K562 (cell line): ENCODE results near the gene LCNL1. TPM values are rescaled to one million over a fixed set of nuclear protein-coding genes. Genes with fewer than 3 reads are reported as not detected.

Experiments used
- BHLHE40 ChIP-seq: IDR thresholded peaks from 2 replicates; pipeline ENCODE4 v1.6.1; 2011; ENCODE audit warnings: low read length, improper control_type of control experiment
- DDX20 ChIP-seq: fragments of 450-650 bp; IDR thresholded peaks from 2 replicates; pipeline ENCODE4 v1.6.1; 2016; ENCODE audit warnings: missing genetic modification characterization, low read depth, mild to moderate bottlenecking, missing compliant biosample characterization, moderate library complexity
- FOXK2 ChIP-seq, 2 experiments: fragments of 450-650 bp; IDR thresholded peaks in 1 of 2; conservative IDR thresholded peaks in 1 of 2; 2 replicates each; pipeline ENCODE4 v1.6.1; 2016; ENCODE audit warnings: low read depth in 2 of 2, mild to moderate bottlenecking in 1 of 2
- IRF2 ChIP-seq: sonication (generic); formaldehyde crosslinking; IDR thresholded peaks from 2 replicates; pipeline ENCODE4 v1.8.1; 2022; ENCODE audit warnings: mild to moderate bottlenecking, missing genetic modification reagents
- MCM5 ChIP-seq: fragments of 450-650 bp; IDR thresholded peaks from 2 replicates; pipeline ENCODE4 v1.6.1; 2016; ENCODE audit warnings: low read depth
- ZNF239 ChIP-seq: fragments of 250-450 bp; sonication (Bioruptor Pico); IDR thresholded peaks from 2 replicates; pipeline ENCODE4 v1.4.0; 2020; ENCODE audit warnings: mild to moderate bottlenecking
- polyA plus RNA-seq, 8 experiments: library from polyadenylated mRNA; depleted of rRNA in 4 of 8; stranded (reverse) in 5 of 8; unstranded in 3 of 8; fragments of >200 nt; fragmentation: Nextera tagmentation in 2 of 8; fragmentation: Illumina TruSeq in 1 of 8; extraction: Ambion mirVana in 2 of 8; extraction: Trizol in 1 of 8; gene quantifications; 2 replicates each; pipeline versions ENCODE4 v1.2.1 to v1.2.3, GENCODE V29; 2011 to 2014; ENCODE audit warnings: inconsistent platforms in 1 of 8, missing spikeins in 1 of 8
- total RNA-seq, 7 experiments: library from RNA; depleted of rRNA in 6 of 7; stranded (reverse); fragments of >200 nt in 6 of 7; fragmentation: Illumina TruSeq in 2 of 7; extraction: Trizol in 2 of 7; gene quantifications; 2 replicates each; pipeline versions ENCODE4 v1.2.1 to v1.2.3, GENCODE V29; 2011 to 2021; ENCODE audit warnings: low replicate concordance in 1 of 7
- TF ChIP-seq, protein P1 (sequence below): sonication (generic); formaldehyde crosslinking; IDR thresholded peaks from 2 replicates; pipeline ENCODE4 v1.8.1; 2023; ENCODE audit warnings: mild to moderate bottlenecking, missing genetic modification reagents
- TF ChIP-seq, protein P2 (sequence below), 2 experiments: fragments of 450-650 bp in 1 of 2; sonication (generic) in 1 of 2; formaldehyde crosslinking in 1 of 2; IDR thresholded peaks; 2 replicates each; pipeline versions ENCODE4 v1.7.1 to v1.9.0; 2016 to 2022; ENCODE audit warnings: inconsistent platforms in 1 of 2, mild to moderate bottlenecking in 1 of 2, missing genetic modification reagents in 1 of 2
- TF ChIP-seq, protein P3 (sequence below): fragments of 250-450 bp; sonication (Bioruptor Pico); IDR thresholded peaks from 2 replicates; pipeline ENCODE4 v1.5.1; 2021; ENCODE audit warnings: mild to moderate bottlenecking
- TF ChIP-seq, protein P4 (sequence below): fragments of 250-450 bp; sonication (Bioruptor Pico); IDR thresholded peaks from 2 replicates; pipeline ENCODE4 v1.5.0; 2021; ENCODE audit warnings: mild to moderate bottlenecking, moderate library complexity

Gene LCNL1
- total and polyA plus RNA-seq, 9 of the 15 experiments (the other 6 are each of a cell fraction or from before 2014, with no cell fraction given): 0.04 to 0.16 (median 0.04) TPM; not detected in 4

DNA sequence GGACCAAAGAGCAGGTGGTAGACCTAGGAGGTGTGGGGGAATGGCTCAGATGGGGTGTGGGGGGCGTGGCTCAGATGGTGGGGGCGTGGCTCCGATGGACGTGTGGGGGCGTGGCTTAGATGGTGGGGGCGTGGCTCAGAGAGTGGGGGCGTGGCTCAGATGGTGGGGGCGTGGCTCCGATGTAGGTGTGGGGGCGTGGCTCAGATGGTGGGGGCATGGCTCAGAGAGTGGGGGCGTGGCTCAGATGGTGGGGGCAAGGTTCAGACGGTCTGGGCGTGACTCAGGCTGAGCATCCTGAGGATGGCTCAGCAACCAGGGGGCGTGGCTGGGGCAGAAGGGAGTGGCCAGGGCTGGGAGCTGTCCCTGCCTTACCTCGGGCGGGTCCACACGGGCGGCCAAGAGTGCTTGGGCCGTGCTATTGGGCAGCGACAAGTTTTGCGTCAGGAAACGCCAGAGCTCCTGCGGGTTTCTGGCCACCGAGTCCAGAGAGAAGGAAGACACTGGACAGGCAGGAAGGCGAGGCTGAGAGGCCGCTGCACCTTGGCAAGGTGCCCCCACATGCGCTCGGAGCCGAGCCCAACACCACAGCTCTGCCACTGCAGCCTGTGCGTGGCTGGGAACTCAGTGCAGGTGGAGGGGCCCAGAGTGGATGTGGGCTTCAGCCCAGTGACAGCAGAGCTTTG lies 39.3 kb downstream of the LCNL1 start (continued):
- TF ChIP-seq, protein P1, sequence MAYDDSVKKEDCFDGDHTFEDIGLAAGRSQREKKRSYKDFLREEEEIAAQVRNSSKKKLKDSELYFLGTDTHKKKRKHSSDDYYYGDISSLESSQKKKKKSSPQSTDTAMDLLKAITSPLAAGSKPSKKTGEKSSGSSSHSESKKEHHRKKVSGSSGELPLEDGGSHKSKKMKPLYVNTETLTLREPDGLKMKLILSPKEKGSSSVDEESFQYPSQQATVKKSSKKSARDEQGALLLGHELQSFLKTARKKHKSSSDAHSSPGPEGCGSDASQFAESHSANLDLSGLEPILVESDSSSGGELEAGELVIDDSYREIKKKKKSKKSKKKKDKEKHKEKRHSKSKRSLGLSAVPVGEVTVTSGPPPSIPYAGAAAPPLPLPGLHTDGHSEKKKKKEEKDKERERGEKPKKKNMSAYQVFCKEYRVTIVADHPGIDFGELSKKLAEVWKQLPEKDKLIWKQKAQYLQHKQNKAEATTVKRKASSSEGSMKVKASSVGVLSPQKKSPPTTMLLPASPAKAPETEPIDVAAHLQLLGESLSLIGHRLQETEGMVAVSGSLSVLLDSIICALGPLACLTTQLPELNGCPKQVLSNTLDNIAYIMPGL (CRISPR knock-in tag): no peak
- TF ChIP-seq BHLHE40 (no peak), IRF2 (CRISPR knock-in tag) (no peak), MCM5 (no peak), FOXK2 (conservative IDR thresholded peaks at IDR 0.05 in 1 of 2, IDR thresholded peaks at IDR 0.05 in 1 of 2; ENCODE audit: low read depth in 2 of 2) (0 out of 4 replicates have a peak, but pooled peaks of 1 of the 2 experiments have one; percentile 29), ZNF239 (CRISPR knock-in tag) (no peak), DDX20 (tag) (no peak)
- TF ChIP-seq, protein P2, sequence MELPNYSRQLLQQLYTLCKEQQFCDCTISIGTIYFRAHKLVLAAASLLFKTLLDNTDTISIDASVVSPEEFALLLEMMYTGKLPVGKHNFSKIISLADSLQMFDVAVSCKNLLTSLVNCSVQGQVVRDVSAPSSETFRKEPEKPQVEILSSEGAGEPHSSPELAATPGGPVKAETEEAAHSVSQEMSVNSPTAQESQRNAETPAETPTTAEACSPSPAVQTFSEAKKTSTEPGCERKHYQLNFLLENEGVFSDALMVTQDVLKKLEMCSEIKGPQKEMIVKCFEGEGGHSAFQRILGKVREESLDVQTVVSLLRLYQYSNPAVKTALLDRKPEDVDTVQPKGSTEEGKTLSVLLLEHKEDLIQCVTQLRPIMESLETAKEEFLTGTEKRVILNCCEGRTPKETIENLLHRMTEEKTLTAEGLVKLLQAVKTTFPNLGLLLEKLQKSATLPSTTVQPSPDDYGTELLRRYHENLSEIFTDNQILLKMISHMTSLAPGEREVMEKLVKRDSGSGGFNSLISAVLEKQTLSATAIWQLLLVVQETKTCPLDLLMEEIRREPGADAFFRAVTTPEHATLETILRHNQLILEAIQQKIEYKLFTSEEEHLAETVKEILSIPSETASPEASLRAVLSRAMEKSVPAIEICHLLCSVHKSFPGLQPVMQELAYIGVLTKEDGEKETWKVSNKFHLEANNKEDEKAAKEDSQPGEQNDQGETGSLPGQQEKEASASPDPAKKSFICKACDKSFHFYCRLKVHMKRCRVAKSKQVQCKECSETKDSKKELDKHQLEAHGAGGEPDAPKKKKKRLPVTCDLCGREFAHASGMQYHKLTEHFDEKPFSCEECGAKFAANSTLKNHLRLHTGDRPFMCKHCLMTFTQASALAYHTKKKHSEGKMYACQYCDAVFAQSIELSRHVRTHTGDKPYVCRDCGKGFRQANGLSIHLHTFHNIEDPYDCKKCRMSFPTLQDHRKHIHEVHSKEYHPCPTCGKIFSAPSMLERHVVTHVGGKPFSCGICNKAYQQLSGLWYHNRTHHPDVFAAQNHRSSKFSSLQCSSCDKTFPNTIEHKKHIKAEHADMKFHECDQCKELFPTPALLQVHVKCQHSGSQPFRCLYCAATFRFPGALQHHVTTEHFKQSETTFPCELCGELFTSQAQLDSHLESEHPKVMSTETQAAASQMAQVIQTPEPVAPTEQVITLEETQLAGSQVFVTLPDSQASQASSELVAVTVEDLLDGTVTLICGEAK (IDR thresholded peaks at IDR 0.05): no peak
- TF ChIP-seq, protein P2 (CRISPR knock-in tag; IDR thresholded peaks at IDR 0.05): no peak
- TF ChIP-seq, protein P3, sequence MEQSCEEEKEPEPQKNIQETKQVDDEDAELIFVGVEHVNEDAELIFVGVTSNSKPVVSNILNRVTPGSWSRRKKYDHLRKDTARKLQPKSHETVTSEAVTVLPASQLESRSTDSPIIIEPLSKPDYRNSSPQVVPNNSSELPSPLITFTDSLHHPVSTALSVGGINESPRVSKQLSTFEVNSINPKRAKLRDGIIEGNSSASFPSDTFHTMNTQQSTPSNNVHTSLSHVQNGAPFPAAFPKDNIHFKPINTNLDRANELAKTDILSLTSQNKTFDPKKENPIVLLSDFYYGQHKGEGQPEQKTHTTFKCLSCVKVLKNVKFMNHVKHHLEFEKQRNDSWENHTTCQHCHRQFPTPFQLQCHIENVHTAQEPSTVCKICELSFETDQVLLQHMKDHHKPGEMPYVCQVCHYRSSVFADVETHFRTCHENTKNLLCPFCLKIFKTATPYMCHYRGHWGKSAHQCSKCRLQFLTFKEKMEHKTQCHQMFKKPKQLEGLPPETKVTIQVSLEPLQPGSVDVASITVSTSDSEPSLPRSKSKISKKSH (CRISPR knock-in tag): no peak
- TF ChIP-seq, protein P4, sequence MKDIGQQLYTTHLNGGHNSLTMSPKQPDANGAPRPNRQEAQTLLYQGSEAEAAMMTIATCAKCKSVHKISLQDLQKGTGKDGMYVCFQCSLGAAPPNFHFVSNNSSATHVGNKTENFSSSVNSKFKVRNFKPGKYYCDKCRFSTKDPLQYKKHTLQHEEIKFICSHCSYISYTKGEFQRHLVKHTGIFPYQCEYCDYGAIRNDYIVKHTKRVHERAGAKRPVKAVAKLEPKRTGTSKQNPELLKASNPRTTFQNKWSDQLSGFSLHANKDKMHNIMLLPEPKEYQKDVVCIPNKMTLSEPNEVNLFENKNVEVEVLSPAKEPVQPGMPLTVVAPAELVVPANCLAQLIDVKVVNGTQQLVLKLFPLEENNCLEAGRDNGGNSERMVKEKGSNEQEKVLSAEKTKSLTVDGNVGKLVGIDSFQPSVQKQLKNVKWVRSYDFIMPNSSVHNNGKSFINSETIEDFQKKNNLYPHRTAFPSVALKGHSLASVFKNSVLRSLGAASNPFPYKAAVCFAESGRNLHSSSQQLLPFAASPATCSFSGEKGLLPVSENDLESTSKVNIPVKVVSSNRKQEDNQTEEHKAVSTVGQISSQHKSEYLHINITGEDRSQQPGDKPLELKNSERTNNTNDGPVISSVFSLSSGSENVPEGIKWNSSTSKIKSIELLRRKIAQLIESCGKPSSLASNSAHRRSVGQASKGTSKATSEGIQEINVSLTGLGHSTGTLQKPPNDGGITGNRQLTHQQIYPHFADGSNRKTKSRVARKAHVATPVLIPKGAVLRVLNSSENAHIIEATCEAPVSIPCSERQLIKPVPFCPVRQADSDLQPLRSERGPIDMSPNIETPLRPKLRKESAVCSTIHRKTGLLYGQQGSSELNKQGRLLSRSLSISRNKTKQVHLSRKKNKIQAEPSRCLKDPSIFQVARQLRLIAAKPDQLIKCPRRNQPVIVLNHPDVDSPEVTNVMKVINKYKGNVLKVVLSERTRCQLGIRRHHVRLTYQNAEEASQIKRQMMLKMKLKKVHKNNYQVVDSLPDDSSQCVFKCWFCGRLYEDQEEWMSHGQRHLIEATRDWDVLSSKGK (CRISPR knock-in tag): no peak
